ENCODE results near the gene HORMAD1. TPM values are rescaled to one million over a fixed set of nuclear protein-coding genes. Genes with fewer than 3 reads are reported as not detected.

HORMAD1 gene
- total and polyA plus RNA-seq, 2 donors, result 0.26 TPM; not detected in 1

Small RNA genes within 50 kb of the gene (small RNA-seq; reads per million reads assigned to genes)
- not detected for gene RNU6-1042P

Other genes with a start within 250 kb of the HORMAD1 start
- gene TARS2, start 233.5 kb downstream of the HORMAD1 start, total RNA-seq, result 18.0 TPM
- 15.8 TPM for gene TARS2, start 233.5 kb downstream of the HORMAD1 start, polyA plus RNA-seq
- gene ECM1, start 212.8 kb downstream of the HORMAD1 start, total RNA-seq, result 8.7 TPM
- 40.8 TPM for gene ECM1, start 212.8 kb downstream of the HORMAD1 start, polyA plus RNA-seq
- gene FALEC, start 205.1 kb downstream of the HORMAD1 start, total RNA-seq, result not detected
- 0.47 TPM for gene FALEC, start 205.1 kb downstream of the HORMAD1 start, polyA plus RNA-seq
- gene ADAMTSL4, start 171.5 kb downstream of the HORMAD1 start, total RNA-seq, result 35.5 TPM
- 144 TPM for gene ADAMTSL4, start 171.5 kb downstream of the HORMAD1 start, polyA plus RNA-seq
- gene MCL1, start 141.3 kb downstream of the HORMAD1 start, total RNA-seq, result 160 TPM
- gene MCL1, start 141.3 kb downstream of the HORMAD1 start, polyA plus RNA-seq, result 225 TPM
- 107 TPM for gene ENSA, start 91.3 kb downstream of the HORMAD1 start, total RNA-seq
- 152 TPM for gene ENSA, start 91.3 kb downstream of the HORMAD1 start, polyA plus RNA-seq
- 24.5 TPM for gene GOLPH3L, start 23.7 kb downstream of the HORMAD1 start, total RNA-seq
- gene GOLPH3L, start 23.7 kb downstream of the HORMAD1 start, polyA plus RNA-seq, result 21.5 TPM
- 44.8 TPM for gene CTSS, start 44.9 kb upstream of the HORMAD1 start, total RNA-seq
- 58.2 TPM for gene CTSS, start 44.9 kb upstream of the HORMAD1 start, polyA plus RNA-seq
- 161 TPM for gene CTSK, start 87.4 kb upstream of the HORMAD1 start, total RNA-seq
- 97.9 TPM for gene CTSK, start 87.4 kb upstream of the HORMAD1 start, polyA plus RNA-seq
- gene ARNT, start 155.7 kb upstream of the HORMAD1 start, total RNA-seq, result 62.9 TPM
- gene ARNT, start 155.7 kb upstream of the HORMAD1 start, polyA plus RNA-seq, result 32.1 TPM
- not detected for gene CTXND2, start 166.2 kb upstream of the HORMAD1 start, total RNA-seq
- gene CTXND2, start 166.2 kb upstream of the HORMAD1 start, polyA plus RNA-seq, result not detected
- gene SETDB1, start 205.5 kb upstream of the HORMAD1 start, total RNA-seq, result 47.6 TPM
- gene SETDB1, start 205.5 kb upstream of the HORMAD1 start, polyA plus RNA-seq, result 21.0 TPM